ENCODE results near the gene TBC1D2.

GRCh38 chr9:98253565-98253964, 1.9 kb downstream of the TBC1D2 start:
- TF ChIP-seq CTCF (IDR thresholded peaks at IDR 0.05), result no peak
- no peak for TF ChIP-seq POLR2A (IDR thresholded peaks at IDR 0.05)
- no peak for TF ChIP-seq EP300 (IDR thresholded peaks at IDR 0.05)
